NCI-H82 (cell line): ENCODE data around the gene GOLGA8B.
"Not testable (repeated sequence)": the region's sequence is repeated elsewhere in the genome, so short reads cannot be mapped to it uniquely, and the experiment has no call there.

ENCODE experiments used
- DNase-seq: peaks from one replicate; lab custom pipeline; 2025; lab: John Stamatoyannopoulos, UW

Gene GOLGA8B

DNA sequence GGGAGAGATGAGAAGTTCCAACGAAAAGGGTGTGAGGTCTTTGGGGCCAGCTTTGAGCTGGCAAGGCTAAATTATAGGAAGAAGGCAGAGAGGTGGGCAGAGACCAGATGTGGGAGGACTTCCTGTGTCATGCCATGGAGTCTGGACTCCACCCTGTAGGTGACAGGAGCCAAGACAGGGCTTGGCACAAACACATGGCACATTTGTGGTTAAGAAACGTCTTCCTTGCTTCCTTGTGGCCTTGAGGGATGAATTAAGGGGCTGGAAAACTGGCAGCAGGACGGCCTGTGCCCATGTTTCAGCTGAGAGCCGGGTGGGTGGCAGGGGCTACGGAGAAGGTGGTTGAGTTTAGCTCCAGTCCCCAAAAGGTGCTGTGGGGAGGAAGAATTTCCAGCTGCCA is 18.7 kb downstream of the GOLGA8B start:
- not testable (repeated sequence) for DNase-seq

DNA sequence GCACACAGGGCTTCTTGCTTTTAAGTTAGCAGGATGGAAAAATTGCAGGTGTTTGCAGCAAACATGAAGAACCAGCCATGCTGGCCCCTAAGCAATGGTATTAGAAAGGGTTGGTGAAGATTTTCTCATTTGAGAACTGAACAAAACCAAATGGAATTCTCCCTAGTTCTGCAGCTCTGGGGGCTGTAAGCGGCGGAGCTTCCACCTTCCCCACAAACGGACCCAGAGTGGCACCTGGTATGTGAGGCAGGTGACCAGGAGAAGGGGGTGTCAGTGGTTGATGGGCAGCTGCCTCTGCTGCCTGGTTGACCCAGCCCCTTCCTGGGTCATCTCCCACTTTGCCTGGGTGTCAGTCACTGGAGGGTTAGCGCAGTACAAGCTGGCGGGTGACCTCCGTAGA is 22.6 kb downstream of the GOLGA8B start:
- not testable (repeated sequence) for DNase-seq

DNA sequence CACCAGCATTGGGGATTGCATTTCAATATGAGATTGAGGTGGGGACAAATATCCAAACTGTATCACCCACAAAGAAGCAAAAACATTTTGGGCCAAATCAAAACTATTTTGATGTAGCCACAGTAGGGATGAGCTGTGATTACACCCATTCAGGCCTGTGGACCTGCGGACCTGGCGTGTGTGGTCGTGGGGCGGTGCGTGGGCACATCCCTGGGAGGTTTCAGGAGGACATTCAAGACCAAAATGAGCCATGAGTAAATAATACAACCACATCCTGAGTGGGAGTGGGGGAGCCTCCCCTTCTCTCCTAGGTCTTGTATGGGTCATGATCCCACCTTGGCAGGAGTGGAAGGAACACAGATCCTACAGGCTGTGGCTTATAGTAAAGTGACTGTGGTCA is 23.7 kb downstream of the GOLGA8B start:
- DNase-seq = not testable (repeated sequence)

DNA sequence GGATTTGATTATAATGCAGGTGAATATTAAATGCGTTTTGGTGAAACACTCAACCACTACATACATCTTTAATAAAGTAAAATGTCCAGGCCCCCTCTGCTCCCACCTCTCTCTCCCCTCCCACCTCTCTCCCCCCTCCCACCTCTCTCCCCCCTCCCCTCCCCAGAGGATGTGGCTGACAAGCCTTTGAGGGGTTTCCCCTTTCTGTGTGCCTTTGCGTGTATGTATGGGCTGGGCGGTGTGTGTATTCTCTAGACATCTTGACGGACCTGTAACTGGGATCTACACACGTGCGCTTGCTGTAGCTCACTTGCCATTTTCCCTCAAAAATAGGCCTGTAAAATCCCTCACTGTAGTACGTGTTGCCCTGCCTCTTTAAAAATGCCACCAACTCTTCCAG is 28.3 kb downstream of the GOLGA8B start:
- DNase-seq = not testable (repeated sequence)

DNA sequence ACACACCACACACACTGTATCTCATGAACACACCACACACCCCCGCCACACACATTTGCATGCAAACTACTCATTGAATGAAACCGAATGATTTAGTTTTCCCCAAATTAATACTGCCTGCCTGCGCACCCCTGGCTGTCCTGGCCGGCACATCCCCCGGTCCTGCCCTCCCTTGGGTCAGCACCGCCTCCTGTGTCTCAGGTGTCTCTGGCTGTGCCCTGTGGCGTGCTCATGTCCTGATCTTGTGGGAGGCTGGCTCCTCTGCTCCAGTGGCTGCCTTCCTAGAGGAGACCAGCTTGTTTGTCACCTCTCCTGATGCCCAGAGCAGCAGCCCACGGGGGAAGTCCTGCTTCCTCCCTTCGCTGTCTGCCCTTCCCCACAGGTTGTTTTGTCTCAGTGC is 28.7 kb downstream of the GOLGA8B start:
- not testable (repeated sequence) for DNase-seq

DNA sequence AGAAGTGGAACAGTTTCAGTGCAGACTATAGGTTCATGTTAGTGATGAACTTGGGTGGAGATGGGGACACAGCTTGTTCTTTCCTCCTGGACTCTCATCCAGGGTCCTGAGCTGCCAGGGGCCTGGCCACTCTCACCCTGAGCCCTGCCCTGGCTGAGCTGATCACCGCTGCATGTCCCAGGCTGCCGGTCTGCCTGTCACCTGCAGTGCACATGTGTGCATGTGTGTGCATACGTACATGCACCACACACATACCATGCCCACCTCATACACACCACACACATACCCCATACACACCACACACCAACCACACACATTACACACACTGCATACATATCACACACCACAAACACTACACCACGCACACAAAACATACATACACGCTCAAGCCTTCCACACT is 29.3 kb downstream of the GOLGA8B start:
- not testable (repeated sequence) for DNase-seq

DNA sequence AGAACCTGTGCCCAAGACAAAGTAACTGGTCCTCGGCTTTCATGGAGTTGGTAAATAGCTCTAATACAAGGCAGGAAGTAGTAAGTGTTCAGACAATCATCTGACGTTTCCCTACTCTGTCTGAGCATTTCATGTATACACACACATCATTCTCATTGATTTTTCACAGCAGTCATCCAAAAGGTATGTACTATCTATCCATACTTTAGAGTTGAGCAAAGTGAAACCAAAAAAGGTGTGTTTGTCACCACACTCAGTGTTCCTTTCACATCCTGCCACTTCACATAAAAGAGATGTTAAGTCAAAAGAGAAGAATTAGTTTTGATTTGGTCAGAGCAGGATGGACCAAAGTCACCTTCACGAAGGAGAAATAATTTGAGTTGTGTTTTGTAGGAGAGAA is 33.3 kb downstream of the GOLGA8B start:
- DNase-seq = not testable (repeated sequence)

DNA sequence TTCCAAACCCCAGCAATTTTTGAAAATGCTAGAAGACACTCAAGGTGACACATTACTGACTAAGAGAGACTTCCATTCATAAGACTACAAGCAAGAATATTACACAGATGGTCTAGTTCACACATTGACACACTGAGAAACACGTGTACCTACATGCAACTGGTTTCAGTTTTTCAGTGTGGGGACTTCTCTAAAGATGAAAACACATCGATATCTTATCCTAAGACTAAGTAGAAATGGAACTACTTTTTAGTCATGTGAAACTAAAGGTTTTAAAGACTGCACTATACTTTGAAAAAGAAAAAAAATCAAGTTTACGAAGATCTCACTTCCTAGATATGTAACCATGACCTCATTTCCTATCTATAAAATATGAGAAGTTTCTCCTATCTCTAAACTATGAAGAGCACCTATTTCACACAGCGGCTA is 34.1 kb downstream of the GOLGA8B start:
- not testable (repeated sequence) for DNase-seq

DNA sequence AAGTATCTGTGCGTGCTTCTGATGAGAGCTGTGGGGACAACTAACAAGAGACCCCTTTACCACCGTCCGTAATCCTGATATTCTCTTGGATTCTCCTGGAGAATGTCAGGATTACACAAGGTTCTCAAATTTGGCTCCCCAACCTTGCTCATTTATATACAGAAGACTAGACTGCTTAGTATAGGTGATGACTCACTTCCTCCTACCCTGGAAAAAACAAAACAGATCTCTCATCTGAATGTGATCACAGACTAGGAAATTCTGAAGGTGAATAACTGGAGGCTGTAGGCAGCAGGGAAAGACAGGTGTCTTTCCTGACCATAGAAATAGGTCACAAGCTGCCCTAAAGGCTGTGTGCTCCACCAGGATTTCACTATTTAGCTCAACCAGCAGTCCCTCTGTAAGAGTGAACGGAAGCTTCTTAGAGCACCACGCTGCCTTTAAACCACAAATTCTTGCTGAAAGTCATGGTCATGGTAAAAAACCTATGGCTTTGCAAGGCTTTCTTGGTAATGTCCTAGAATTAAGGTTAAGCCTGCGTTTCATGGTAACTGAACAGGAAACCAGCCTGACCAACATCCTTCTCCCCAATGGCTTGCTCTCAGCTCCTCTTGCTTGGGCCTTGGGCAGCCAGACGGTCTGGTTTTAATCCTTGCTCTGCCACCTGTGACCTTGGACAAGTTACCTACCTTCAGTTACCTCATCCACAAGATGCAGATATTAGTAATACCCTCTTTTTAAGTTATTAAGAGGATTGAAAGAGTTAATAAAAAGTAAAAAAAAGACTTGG is 39.4 kb downstream of the GOLGA8B start:
- DNase-seq = not testable (repeated sequence)

DNA sequence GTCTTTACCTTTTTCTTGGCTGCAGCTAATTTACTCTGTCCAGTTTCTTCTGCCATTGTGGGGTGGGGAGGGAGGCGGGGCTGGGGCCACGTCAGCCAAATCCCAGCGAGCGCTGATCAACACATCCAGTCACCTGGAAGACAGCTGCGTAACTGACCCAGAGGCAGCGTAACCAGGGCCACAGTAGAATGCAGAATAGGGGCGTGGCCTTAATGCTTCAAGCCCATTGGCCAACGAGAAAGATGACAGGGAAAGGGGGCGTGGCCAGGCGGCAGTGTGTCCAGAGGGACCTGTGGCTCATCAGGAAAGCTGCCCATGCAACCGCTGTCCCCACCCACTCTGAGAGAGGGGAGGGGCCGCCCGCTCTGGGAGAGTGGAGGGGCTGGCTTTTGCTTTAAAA is 47.6 kb downstream of the GOLGA8B start:
- not testable (repeated sequence) for DNase-seq
